Measurements from ENCODE around the gene USP25. TPM values are rescaled to one million over a fixed set of nuclear protein-coding genes. Genes with fewer than 3 reads are reported as not detected.

Gene USP25
- total RNA-seq, 1 experiment from 2014 or later = 33.6 TPM

DNA sequence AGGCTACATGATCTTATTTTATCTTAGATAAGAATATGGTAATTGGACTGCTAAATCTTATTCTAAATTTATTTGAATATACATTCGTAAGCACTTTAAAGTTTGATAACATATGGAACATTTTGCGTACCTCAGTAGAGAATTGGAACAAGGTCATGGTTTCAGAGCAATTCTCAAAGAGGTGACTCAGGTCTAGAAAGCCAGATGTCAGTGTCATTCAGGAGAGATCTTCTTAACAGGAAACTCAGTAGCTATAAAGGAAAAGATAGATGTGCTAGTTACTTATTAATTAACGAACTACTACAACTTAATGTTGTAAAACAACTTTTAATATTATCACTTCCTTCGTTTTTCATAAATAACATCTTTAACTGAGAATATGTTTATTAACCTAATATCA is 142.5 kb downstream of the USP25 start:
- Histone ChIP-seq H2AFZ (ENCODE audit: low read depth, low read length, poor library complexity, severe bottlenecking) (no peak overlapping the region), H4K20me1 (ENCODE audit: insufficient read depth) (no peaks in the 10 kb centered on the region), H3K36me3 (ENCODE audit: control insufficient read depth in 1 of 2, insufficient read depth in 2 of 2, low read length in 2 of 2) (peaks cover 0 to 6% of the 10 kb centered on the region in 2 experiments; a peak in 2 of 4 replicates), H3K79me2 (ENCODE audit: insufficient read depth, low read length) (no peaks in the 10 kb centered on the region), H3K9me3 (ENCODE audit: control insufficient read depth in 1 of 2, insufficient read depth in 1 of 2, low read depth in 1 of 2, low read length in 2 of 2) (no peaks in the 10 kb centered on the region), H3K9ac (ENCODE audit: low read length) (no peak overlapping the region), H3K27ac (ENCODE audit: low read depth, low read length) (no peak overlapping the region), H3K4me2 (ENCODE audit: low read length) (no peak overlapping the region), H3K27me3 (ENCODE audit: insufficient read depth, low read length) (no peaks in the 10 kb centered on the region), H3K4me3 (replicated peaks in 1 of 2; ENCODE audit: low read depth in 1 of 2, low read length in 2 of 2) (no peak overlapping the region), H3K9me2 (ENCODE audit: insufficient read depth) (no peaks in the 10 kb centered on the region), H3K4me1 (ENCODE audit: control insufficient read depth in 1 of 2, insufficient read depth in 2 of 2, low read length in 2 of 2) (no peaks in the 10 kb centered on the region)
- CTCF ChIA-PET = no interaction called here
- ATAC-seq (no peak), DNase-seq (ENCODE audit: low read depth, low spot score) (no peak)
- POLR2A ChIA-PET = no interaction called here
- no peak for TF ChIP-seq SRF (IDR thresholded peaks at IDR 0.05; ENCODE audit: low read depth)
- no peak for TF ChIP-seq CBX3 (IDR thresholded peaks at IDR 0.05; ENCODE audit: low read depth)
- TF ChIP-seq, protein P1, sequence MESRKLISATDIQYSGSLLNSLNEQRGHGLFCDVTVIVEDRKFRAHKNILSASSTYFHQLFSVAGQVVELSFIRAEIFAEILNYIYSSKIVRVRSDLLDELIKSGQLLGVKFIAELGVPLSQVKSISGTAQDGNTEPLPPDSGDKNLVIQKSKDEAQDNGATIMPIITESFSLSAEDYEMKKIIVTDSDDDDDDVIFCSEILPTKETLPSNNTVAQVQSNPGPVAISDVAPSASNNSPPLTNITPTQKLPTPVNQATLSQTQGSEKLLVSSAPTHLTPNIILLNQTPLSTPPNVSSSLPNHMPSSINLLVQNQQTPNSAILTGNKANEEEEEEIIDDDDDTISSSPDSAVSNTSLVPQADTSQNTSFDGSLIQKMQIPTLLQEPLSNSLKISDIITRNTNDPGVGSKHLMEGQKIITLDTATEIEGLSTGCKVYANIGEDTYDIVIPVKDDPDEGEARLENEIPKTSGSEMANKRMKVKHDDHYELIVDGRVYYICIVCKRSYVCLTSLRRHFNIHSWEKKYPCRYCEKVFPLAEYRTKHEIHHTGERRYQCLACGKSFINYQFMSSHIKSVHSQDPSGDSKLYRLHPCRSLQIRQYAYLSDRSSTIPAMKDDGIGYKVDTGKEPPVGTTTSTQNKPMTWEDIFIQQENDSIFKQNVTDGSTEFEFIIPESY (IDR thresholded peaks at IDR 0.05; ENCODE audit: extremely low read depth, insufficient replicate concordance, low read length) = no peak
- TF ChIP-seq RAD21 (IDR thresholded peaks at IDR 0.05; ENCODE audit: low read depth) = no peak
- TF ChIP-seq ELF1 (IDR thresholded peaks at IDR 0.05; ENCODE audit: borderline replicate concordance, low read depth) = no peak
- no peak for TF ChIP-seq JUND (IDR thresholded peaks at IDR 0.05)
- no peak for TF ChIP-seq SIN3A (IDR thresholded peaks at IDR 0.05; ENCODE audit: low read depth)
- no peak for TF ChIP-seq TCF7L2 (IDR thresholded peaks at IDR 0.05; ENCODE audit: borderline replicate concordance, extremely low read depth, insufficient read depth, insufficient read length)
- no peak for TF ChIP-seq ZNF274 (IDR thresholded peaks at IDR 0.05; ENCODE audit: low read depth, low read length)
- no peak for TF ChIP-seq POLR2AphosphoS5 (IDR thresholded peaks at IDR 0.05; ENCODE audit: low read depth, low read length)
- no peak for TF ChIP-seq CEBPB (IDR thresholded peaks at IDR 0.05; ENCODE audit: low read depth)
- TF ChIP-seq, protein P2, sequence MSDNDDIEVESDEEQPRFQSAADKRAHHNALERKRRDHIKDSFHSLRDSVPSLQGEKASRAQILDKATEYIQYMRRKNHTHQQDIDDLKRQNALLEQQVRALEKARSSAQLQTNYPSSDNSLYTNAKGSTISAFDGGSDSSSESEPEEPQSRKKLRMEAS (IDR thresholded peaks at IDR 0.05) = no peak
- TF ChIP-seq POLR2A (IDR thresholded peaks at IDR 0.05; ENCODE audit: borderline replicate concordance, extremely low read depth, insufficient read depth, insufficient read length) = no peak
- TF ChIP-seq, protein P3, sequence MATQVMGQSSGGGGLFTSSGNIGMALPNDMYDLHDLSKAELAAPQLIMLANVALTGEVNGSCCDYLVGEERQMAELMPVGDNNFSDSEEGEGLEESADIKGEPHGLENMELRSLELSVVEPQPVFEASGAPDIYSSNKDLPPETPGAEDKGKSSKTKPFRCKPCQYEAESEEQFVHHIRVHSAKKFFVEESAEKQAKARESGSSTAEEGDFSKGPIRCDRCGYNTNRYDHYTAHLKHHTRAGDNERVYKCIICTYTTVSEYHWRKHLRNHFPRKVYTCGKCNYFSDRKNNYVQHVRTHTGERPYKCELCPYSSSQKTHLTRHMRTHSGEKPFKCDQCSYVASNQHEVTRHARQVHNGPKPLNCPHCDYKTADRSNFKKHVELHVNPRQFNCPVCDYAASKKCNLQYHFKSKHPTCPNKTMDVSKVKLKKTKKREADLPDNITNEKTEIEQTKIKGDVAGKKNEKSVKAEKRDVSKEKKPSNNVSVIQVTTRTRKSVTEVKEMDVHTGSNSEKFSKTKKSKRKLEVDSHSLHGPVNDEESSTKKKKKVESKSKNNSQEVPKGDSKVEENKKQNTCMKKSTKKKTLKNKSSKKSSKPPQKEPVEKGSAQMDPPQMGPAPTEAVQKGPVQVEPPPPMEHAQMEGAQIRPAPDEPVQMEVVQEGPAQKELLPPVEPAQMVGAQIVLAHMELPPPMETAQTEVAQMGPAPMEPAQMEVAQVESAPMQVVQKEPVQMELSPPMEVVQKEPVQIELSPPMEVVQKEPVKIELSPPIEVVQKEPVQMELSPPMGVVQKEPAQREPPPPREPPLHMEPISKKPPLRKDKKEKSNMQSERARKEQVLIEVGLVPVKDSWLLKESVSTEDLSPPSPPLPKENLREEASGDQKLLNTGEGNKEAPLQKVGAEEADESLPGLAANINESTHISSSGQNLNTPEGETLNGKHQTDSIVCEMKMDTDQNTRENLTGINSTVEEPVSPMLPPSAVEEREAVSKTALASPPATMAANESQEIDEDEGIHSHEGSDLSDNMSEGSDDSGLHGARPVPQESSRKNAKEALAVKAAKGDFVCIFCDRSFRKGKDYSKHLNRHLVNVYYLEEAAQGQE (IDR thresholded peaks at IDR 0.05; ENCODE audit: low read depth) = no peak
- TF ChIP-seq EZH2phosphoT487 (IDR thresholded peaks at IDR 0.05; ENCODE audit: borderline replicate concordance) = no peak
- no peak for TF ChIP-seq ZFX (IDR thresholded peaks at IDR 0.05)
- TF ChIP-seq SP1 (IDR thresholded peaks at IDR 0.05; ENCODE audit: low read depth) = no peak
- no peak for TF ChIP-seq EGR1 (IDR thresholded peaks at IDR 0.05; ENCODE audit: low read depth)
- TF ChIP-seq EZH2 (IDR thresholded peaks at IDR 0.05) = no peak
- TF ChIP-seq YY1 (IDR thresholded peaks at IDR 0.05; ENCODE audit: extremely low read depth, insufficient replicate concordance, low read depth, low read length) = no peak
- RAD21 ChIA-PET (ENCODE audit: low non-redundant PET in 1 of 2, low total read pairs in 2 of 2, uncharacterized antibody in 2 of 2, unreplicated experiment in 2 of 2) = no interaction called here
- intact Hi-C loops (cut with micrococcal nuclease) = no loop called here
- BruUV-seq (replicated peaks) = no TSS peak
